NCI-H2196 treated with DMSO at 0.1 percent for 48 hours (cell line): ENCODE data around the gene ILKAP.

Experiments
- DNase-seq: peaks from one replicate; lab custom pipeline; 2025; ENCODE audit not compliant: unreplicated experiment; lab: John Stamatoyannopoulos, UW

Gene ILKAP

DNA sequence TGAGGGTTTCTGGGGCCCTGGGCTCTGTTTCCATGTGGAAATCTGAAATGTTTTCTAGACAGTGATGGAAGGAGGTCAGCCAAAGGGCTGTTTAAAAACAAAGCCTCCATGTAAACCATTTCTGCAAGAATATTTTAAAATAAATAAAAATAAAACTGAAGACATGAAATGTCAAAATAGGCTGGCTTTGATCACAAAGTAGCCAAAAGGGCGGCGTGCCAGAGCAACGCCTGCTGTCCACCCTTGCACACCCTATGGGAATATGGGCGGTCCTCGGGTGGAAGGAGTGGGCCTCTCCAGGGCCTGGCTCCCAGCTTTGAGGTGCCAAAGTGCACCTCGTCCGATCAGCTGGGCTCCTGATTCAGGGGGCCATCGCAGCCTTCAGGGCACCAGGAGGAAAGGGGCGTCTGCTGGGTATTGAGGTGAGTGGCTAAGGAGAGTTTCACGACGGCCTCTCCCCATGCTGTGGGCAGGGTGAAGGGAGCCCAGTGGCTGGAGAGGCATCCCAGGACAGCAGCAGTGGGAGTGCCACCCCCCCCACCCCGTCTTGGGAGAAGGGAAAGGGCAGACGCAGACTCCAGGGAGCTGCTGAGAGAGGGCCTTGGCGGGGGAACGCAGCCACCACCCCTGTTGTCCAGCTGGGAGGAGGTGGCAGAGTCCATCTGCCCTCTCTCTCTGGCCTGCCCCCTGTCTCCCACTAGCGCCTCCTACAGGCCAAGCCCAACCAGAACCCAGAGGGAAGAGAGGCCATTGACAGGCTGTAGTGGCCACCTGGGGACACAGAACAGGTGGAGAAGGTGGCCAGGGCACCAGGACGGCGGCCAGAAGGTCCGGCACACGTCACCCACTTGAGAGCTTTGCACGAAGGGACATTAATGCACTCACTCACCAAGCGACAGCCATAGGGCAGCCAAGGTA, 50.5 kb downstream of the ILKAP start:
- DNase-seq: no peak

DNA sequence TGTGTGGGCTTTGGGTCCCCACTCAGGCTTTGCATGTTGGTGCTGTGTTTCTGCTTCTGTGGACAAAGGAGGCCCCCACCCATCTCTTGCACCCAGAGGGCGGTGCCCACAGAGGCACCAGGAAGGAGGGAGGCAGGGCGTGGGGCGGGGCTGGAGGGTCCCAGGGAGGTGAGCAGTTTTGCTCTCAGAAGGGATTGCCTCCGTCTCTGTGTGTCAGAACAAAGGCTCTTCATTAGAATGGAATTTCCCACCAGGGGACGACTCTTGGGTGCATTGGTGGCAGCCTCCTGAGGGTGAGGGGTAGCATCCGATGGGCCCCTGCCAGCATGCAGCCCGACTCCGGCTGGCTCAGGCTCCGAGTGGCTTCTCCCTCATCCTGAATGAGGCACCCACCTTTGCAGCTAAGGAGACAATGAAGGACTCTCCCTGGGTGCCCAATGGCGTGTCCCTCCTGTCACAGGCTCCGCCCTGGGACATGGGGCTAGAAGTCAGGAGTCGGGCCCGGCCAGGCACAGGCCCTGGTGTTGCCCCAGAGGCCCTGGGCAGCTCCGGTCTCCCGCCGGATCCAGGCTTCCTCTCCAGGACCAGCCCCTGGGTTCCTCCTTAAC, 51.8 kb downstream of the ILKAP start:
- DNase-seq: no peak

GRCh38 chr2:238151205-238151604, 52.3 kb downstream of the ILKAP start:
- DNase-seq: no peak

DNA sequence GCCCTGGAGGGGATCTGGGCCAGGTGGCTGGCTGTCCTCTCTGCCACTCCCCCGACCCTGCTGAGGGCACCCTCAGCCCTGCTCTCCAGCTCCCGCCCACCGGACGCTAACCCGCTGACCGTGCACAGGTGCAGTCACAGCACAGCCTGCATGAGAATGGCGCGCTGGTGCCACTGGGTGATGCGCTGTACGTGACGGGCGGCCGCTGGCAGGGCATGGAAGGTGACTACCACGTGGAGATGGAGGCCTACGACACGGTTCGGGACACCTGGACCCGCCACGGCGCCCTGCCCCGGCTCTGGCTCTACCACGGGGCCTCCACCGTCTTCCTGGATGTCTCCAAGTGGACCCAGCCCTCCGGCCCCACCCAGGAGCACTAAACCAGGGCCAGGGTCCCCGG, 52.8 kb downstream of the ILKAP start:
- no peak for DNase-seq

DNA sequence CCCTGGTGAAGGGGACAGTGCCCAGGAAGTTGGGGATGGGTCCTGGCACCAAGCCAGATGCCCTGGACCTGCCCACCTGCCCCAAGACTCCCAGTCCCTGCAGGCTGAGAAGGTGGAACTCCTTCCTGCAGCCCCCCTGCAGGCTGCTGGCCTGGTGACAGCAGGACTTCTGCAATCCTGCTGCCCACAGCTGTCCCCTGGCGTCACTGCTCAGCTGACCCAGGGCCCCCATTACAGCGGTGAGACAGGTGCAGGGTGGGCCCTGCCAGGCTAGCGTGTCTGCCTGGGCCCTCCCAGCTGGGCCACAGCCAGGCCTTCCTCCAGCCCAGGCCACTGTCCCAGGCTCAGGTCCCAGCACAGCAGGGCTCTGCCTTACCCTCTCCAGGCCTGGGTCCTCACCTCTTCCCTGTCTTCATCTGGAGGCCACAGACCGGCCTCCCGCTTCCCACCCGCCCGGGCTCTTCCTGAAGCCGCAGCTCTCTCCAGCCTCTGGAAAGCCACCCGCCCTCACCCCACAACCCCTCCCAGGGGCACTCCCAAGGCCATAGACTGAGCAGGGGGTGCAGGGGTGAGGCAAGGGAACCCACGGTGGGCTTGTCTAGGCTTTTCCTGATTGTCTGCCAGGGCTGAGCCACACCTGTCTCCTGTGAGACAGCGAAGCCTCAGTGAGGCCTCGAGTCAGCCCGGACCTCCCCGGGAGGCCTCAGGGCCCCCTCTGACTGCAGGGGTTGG, 53.5 kb downstream of the ILKAP start:
- no peak for DNase-seq

DNA sequence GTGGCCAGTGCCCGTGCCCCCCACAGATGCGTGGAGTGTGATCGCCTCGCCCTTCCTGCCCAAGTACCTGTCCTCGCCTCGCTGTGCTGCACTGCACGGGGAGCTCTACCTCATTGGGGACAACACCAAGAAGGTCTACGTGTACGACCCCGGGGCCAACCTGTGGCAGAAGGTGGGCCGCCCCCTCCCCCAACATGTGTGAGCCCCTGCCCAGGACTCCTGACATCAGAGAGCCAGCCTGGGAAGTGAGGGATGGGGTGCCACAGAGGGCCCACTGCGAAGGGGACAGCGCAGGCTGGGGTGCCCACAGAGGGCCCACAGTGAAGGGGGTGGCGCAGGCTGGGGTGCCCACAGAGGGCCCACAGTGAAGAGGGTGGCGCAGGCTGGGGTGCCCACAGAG, 54.5 kb downstream of the ILKAP start:
- no peak for DNase-seq

DNA sequence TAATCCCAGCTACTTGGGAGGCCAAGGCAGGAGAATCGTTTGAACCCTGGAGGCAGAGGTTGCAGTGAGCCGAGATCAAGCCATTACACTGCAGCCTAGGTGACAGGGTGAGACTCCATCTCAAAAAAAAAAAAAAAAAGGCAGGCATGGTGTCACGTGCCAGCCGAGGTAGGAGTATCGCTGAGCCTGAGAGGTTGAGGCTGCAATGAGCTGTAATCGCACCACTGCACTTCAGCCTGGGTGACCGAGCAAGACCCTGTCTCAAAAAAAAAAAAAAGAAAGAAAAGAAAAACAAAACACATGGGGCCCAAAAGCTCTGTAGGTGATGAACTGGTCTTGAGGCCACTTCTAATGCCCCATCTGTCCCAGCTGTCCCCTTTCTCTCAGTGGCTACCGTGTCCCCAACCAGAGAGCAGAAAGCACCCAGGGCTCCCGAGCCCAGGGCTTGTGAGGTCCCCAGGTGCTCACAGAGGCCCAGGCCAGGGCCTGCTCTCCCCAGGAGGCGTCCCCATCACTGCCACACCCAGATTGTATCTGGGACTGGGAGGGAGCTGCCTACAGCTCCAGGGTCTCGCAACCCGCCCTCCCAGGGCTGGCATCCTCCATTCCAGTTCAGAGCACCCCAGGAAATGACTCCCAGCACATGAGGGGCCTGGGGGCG, 56.5 kb downstream of the ILKAP start:
- DNase-seq: no peak

- DNase-seq: no peak
Measured at GRCh38 chr2:238145851-238146250, 57.6 kb downstream of the ILKAP start.

- DNase-seq: no peak
Measured at GRCh38 chr2:238145046-238145445, 58.4 kb downstream of the ILKAP start.

DNA sequence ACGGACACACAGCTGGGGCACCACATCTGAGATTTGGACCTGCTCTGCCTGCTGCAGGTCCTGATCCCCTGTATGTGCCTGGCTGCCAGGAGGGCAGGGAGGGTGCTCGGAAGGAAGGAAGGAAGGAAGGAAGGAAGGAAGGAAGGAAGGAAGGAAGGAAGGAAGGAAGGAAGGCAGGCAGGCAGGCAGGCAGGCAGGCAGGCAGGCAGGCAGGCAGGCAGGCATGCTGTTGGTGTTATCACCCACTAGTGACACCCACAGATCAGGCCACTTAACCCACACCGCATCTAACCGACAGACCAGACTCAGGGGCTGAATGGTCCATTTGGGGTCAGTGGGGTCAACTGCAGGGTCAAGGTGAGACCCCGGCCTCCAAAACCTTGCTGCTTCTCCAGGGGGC, 59.2 kb downstream of the ILKAP start:
- no peak for DNase-seq

GRCh38 chr2:238143239-238143951, 60.1 kb downstream of the ILKAP start:
- no peak for DNase-seq

DNA sequence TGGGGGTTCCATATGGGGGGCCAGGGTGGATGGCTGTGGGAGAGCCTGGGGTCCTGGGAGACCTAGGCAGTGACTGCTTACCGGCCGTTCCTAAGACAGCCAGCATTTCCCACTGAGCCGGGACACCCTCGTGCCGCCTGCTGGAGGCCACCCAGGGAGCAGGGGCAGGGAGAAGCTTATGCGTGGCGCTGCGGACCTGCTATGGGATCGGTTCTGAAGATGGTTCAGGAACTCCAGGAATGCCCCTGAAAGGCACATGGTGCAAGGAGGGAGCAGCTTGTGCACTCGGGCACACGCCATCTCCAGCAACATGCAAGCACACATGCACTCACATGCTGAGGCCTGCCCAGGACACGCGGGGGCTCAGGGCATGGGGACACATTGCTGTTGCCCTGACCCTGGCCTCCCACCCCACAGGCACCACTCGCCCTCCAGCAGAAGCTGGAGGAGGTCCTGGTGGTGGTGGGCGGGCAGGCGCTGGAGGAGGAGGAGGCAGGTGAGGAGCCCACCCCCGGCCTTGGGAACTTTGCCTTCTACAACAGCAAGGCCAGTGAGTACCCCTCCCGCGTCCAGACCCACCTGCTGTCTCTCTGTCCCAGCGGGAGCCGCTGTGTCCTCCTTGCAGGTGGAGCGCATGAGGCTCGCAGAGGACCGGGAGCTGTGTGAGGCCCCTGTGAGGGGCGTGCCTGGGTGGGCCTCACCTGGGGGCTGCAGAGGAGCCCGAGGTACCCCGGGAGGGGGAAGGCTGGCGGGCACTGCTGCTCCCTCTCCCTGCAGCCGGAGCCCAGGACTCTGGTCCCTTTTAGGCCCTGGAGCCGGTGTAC, 60.9 kb downstream of the ILKAP start:
- no peak for DNase-seq

- no peak for DNase-seq
Measured at GRCh38 chr2:238141541-238142318, 61.8 kb downstream of the ILKAP start.

- DNase-seq: no peak
Measured at GRCh38 chr2:238140721-238141540, 62.6 kb downstream of the ILKAP start.

DNA sequence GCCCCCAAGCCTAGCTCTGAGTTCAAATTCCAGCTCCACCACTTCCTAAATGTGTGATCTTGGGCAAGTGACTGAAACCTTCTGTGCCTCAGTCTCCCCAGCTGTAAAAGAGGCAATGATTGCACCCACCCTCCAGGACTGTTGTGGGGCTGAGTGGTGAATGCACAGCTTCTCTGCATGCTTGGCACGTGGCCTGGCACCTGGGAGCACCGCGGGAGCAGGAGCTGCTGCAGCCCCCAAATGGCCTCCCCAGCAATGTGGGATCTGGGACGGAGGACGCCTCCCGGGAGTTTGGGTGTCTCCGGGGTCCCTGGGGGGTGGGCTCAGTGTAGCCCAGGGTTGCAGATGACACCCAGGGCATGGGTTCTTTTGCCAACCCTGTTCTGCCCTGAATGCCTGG, 63.5 kb downstream of the ILKAP start:
- DNase-seq: no peak

GRCh38 chr2:238139196-238140039, 64.1 kb downstream of the ILKAP start:
- DNase-seq: no peak
